Endothelial cell of umbilical vein (primary cell): Measurements from ENCODE around the gene GAB2.

ENCODE experiments used
- CTCF ChIP-seq, 2 donors: IDR thresholded peaks; 1 replicate in 1 of 2; 2 replicates in 1 of 2; pipeline ENCODE4 v1.5.1; 2011; ENCODE audit warnings: low read length in 2 of 2, mild to moderate bottlenecking in 2 of 2, moderate library complexity in 2 of 2, control low read depth in 1 of 2, inconsistent platforms in 1 of 2, low read depth in 1 of 2; ENCODE audit not compliant: insufficient read depth in 1 of 2; ENCODE audit errors: extremely low read depth in 1 of 2
- EZH2 ChIP-seq: IDR thresholded peaks from 2 replicates; pipeline ENCODE4 v1.6.1; 2012; ENCODE audit warnings: borderline replicate concordance, low read depth, mild to moderate bottlenecking, moderate library complexity, low read length, inconsistent platforms; ENCODE audit not compliant: severe bottlenecking
- FOS ChIP-seq: IDR thresholded peaks from 2 replicates; pipeline ENCODE4 v1.6.1; 2011; ENCODE audit warnings: mild to moderate bottlenecking, low read length, moderate library complexity, borderline replicate concordance; ENCODE audit not compliant: insufficient read depth
- JUN ChIP-seq: IDR thresholded peaks from 2 replicates; pipeline ENCODE4 v1.6.1; 2011; ENCODE audit warnings: borderline replicate concordance, low read depth; ENCODE audit not compliant: insufficient read length, insufficient read depth
- POLR2A ChIP-seq: IDR thresholded peaks from 2 replicates; pipeline ENCODE4 v1.6.1; 2012; ENCODE audit warnings: low read depth, mild to moderate bottlenecking, control low read depth, low read length
- TF ChIP-seq, protein P1 (sequence below): IDR thresholded peaks from 2 replicates; pipeline ENCODE4 v1.6.1; 2011; ENCODE audit not compliant: insufficient read depth, insufficient read length

DNA sequence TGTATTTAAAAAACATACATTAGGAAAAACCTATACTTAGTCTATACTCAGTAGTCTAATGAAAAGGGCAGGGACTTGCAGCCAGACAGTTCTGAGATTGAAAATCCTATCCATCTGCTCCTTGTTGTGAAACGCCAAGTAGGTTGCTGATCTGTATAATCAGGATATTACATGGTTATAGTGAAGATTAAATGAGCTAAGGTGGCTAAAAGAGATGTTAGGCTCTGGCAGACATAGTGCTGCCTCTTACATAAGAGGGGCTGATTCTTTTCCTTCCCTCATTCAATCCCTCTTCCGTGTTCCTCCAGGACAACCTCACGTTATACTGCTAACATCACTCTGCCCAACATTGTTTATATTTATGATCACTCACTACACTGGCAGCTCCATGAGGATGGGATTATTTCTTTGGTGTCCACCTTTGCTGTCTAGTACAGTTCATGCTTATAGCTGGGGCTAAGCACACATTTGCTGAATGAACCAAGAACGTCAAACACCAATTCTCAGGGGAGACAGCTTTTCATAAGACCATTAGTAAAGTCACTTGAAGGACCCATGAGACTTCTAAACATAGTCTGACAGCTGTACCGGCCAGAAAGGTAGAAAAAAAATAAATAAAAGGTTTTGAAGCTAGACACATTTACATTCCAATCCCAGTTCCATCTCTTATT, 46.3 kb downstream of the GAB2 start:
- TF ChIP-seq EZH2 (no peak), CTCF (IDR thresholded peaks at IDR 0.05; ENCODE audit: extremely low read depth in 1 of 2, insufficient read depth in 1 of 2, low read depth in 1 of 2, low read length in 2 of 2) (no peak), JUN (no peak), POLR2A (no peak), FOS (no peak)
- TF ChIP-seq, protein P1, sequence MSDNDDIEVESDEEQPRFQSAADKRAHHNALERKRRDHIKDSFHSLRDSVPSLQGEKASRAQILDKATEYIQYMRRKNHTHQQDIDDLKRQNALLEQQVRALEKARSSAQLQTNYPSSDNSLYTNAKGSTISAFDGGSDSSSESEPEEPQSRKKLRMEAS, result no peak
